Pons (tissue), 1 donor: ENCODE measurements around the gene ACAT1.
A peak's percentile ranks its signal among the peaks of the same experiment; 100 is the strongest.
"Not testable (repeated sequence)": the region's sequence is repeated elsewhere in the genome, so short reads cannot be mapped to it uniquely, and the experiment has no call there.

Source experiments
- DNase-seq: peaks from one replicate; pipeline ENCODE4 v3.0.0-alpha.2; 2016; ENCODE audit warnings: low spot score

The ACAT1 gene

GRCh38 chr11:108121274-108122155, at the start of gene ACAT1:
Gene ACAT1, plus strand, starts transcription at chr11:108121567. Its CDS starts 40 bp downstream, at chr11:108121607.
- peak; percentile 94 for DNase-seq

GRCh38 chr11:108084811-108085210, 36.6 kb upstream of the ACAT1 start:
- no peak for DNase-seq

- no peak for DNase-seq
Observed at GRCh38 chr11:108085672-108086071, 35.7 kb upstream of the ACAT1 start.

- DNase-seq: no peak
Observed at GRCh38 chr11:108092134-108092533, 29.2 kb upstream of the ACAT1 start.

- DNase-seq: no peak
Observed at GRCh38 chr11:108093128-108093904, 28.1 kb upstream of the ACAT1 start.

GRCh38 chr11:108097179-108097578, 24.2 kb upstream of the ACAT1 start:
- no peak for DNase-seq

- DNase-seq: no peak
Observed at GRCh38 chr11:108101090-108101775, 20.1 kb upstream of the ACAT1 start.

GRCh38 chr11:108111126-108111525, 10.2 kb upstream of the ACAT1 start:
- DNase-seq: no peak

GRCh38 chr11:108112057-108112456, 9.3 kb upstream of the ACAT1 start:
- DNase-seq: no peak

GRCh38 chr11:108115500-108116140, 5.7 kb upstream of the ACAT1 start:
- peak; percentile 90 for DNase-seq

GRCh38 chr11:108117746-108118371, 3.5 kb upstream of the ACAT1 start:
- peak; percentile 72 for DNase-seq

GRCh38 chr11:108120936-108121273, 462 bp upstream of the ACAT1 start:
- not testable (repeated sequence) for DNase-seq

- DNase-seq: no peak
Observed at GRCh38 chr11:108122166-108122628, 830 bp downstream of the ACAT1 start.

- no peak for DNase-seq
Observed at GRCh38 chr11:108125096-108125495, 3.7 kb downstream of the ACAT1 start.

- DNase-seq: no peak
Observed at GRCh38 chr11:108128772-108129171, 7.4 kb downstream of the ACAT1 start.

- peak; percentile 83 for DNase-seq
Observed at GRCh38 chr11:108131993-108132392, 10.6 kb downstream of the ACAT1 start.

- not testable (repeated sequence) for DNase-seq
Observed at GRCh38 chr11:108132993-108133538, 11.7 kb downstream of the ACAT1 start.

GRCh38 chr11:108135845-108136544, 14.6 kb downstream of the ACAT1 start:
- DNase-seq: no peak

GRCh38 chr11:108137212-108137611, 15.8 kb downstream of the ACAT1 start:
- no peak for DNase-seq

GRCh38 chr11:108142304-108142703, 20.9 kb downstream of the ACAT1 start:
- DNase-seq: no peak
